8988T (cell line): Measurements from ENCODE around the gene STEAP3.

Source experiments
- DNase-seq: peaks from one replicate; pipeline ENCODE4 v3.0.0; 2011

The STEAP3 gene

GRCh38 chr2:119223521-119224390, at the start of gene STEAP3:
STEAP3 (plus strand) TSS chr2:119223834; CDS start chr2:119231013, 7,179 bp downstream.
- DNase-seq, result peak; percentile 93

GRCh38 chr2:119174216-119174992, 49.2 kb upstream of the STEAP3 start:
- DNase-seq, result peak; percentile 54

GRCh38 chr2:119174993-119175347, 48.7 kb upstream of the STEAP3 start:
- DNase-seq, result no peak

- DNase-seq, result no peak
These were observed 48.1 kb upstream of the STEAP3 start for GRCh38 chr2:119175517-119175916.

- DNase-seq, result no peak
These were observed 46.3 kb upstream of the STEAP3 start for GRCh38 chr2:119177171-119177837.

- no peak for DNase-seq
These were observed 45.8 kb upstream of the STEAP3 start for GRCh38 chr2:119177838-119178190.

- no peak for DNase-seq
These were observed 44.9 kb upstream of the STEAP3 start for GRCh38 chr2:119178776-119179175.

- no peak for DNase-seq
These were observed 44.4 kb upstream of the STEAP3 start for GRCh38 chr2:119179202-119179601.

GRCh38 chr2:119179991-119180390, 43.6 kb upstream of the STEAP3 start:
- DNase-seq, result no peak

GRCh38 chr2:119180892-119181291, 42.7 kb upstream of the STEAP3 start:
- no peak for DNase-seq

- no peak for DNase-seq
These were observed 42.2 kb upstream of the STEAP3 start for GRCh38 chr2:119181391-119181790.

GRCh38 chr2:119181791-119182445, 41.7 kb upstream of the STEAP3 start:
- DNase-seq, result no peak

GRCh38 chr2:119184512-119184911, 39.1 kb upstream of the STEAP3 start:
- no peak for DNase-seq

GRCh38 chr2:119190321-119191111, 33.1 kb upstream of the STEAP3 start:
- no peak for DNase-seq

GRCh38 chr2:119192893-119193292, 30.7 kb upstream of the STEAP3 start:
- DNase-seq, result no peak

- no peak for DNase-seq
These were observed 28.6 kb upstream of the STEAP3 start for GRCh38 chr2:119195001-119195400.

- no peak for DNase-seq
These were observed 27.7 kb upstream of the STEAP3 start for GRCh38 chr2:119195887-119196286.

GRCh38 chr2:119196301-119197125, 27.1 kb upstream of the STEAP3 start:
- no peak for DNase-seq

- DNase-seq, result no peak
These were observed 26.6 kb upstream of the STEAP3 start for GRCh38 chr2:119197126-119197405.

GRCh38 chr2:119197529-119198239, 25.9 kb upstream of the STEAP3 start:
- no peak for DNase-seq
